Ureter (tissue), 1 donor: ENCODE measurements around the gene MED31. TPM values are rescaled to one million over a fixed set of nuclear protein-coding genes. Genes with fewer than 3 reads are reported as not detected.
"Not testable (repeated sequence)": the region's sequence is repeated elsewhere in the genome, so short reads cannot be mapped to it uniquely, and the experiment has no call there.

ENCODE experiments used
- DNase-seq: peaks from one replicate; pipeline ENCODE4 v3.0.0-alpha.2; 2020; ENCODE audit warnings: low spot score
- total RNA-seq: library from RNA; stranded (reverse); gene quantifications from one replicate; pipeline ENCODE4 v1.2.4, GENCODE V29; 2023
- donor health status: DM: yes; HTN: yes; CAD: no.

MED31 gene
- total RNA-seq, 1 donor from 2014 or later: 23.9 TPM

GRCh38 chr17:6677158-6677831 lies 25.9 kb upstream of the MED31 start:
- DNase-seq: no peak

GRCh38 chr17:6676802-6677157 lies 25.4 kb upstream of the MED31 start:
- no peak for DNase-seq

GRCh38 chr17:6675201-6675825 lies 23.9 kb upstream of the MED31 start:
- DNase-seq: no peak

- DNase-seq: no peak
Observed at GRCh38 chr17:6674586-6674985, 23.2 kb upstream of the MED31 start.

- DNase-seq: no peak
Observed at GRCh38 chr17:6671431-6671830, 20.0 kb upstream of the MED31 start.

GRCh38 chr17:6670999-6671398 lies 19.6 kb upstream of the MED31 start:
- DNase-seq: no peak

- DNase-seq: no peak
Observed at GRCh38 chr17:6670571-6670970, 19.2 kb upstream of the MED31 start.

GRCh38 chr17:6669479-6670212 lies 18.2 kb upstream of the MED31 start:
- no peak for DNase-seq

- no peak for DNase-seq
Observed at GRCh38 chr17:6668727-6669425, 17.5 kb upstream of the MED31 start.

- no peak for DNase-seq
Observed at GRCh38 chr17:6668219-6668618, 16.8 kb upstream of the MED31 start.

GRCh38 chr17:6667516-6667915 lies 16.1 kb upstream of the MED31 start:
- no peak for DNase-seq

- no peak for DNase-seq
Observed at GRCh38 chr17:6666557-6666956, 15.2 kb upstream of the MED31 start.

GRCh38 chr17:6666077-6666521 lies 14.7 kb upstream of the MED31 start:
- peak; percentile 79 for DNase-seq

- not testable (repeated sequence) for DNase-seq
Observed at GRCh38 chr17:6663200-6663599, 11.8 kb upstream of the MED31 start.

- DNase-seq: no peak
Observed at GRCh38 chr17:6661464-6661848, 10.1 kb upstream of the MED31 start.

- no peak for DNase-seq
Observed at GRCh38 chr17:6660805-6661463, 9.5 kb upstream of the MED31 start.

GRCh38 chr17:6660101-6660500 lies 8.7 kb upstream of the MED31 start:
- no peak for DNase-seq

GRCh38 chr17:6658411-6658810 lies 7.0 kb upstream of the MED31 start:
- peak; percentile 29 for DNase-seq

- peak; percentile 29 for DNase-seq
Observed at GRCh38 chr17:6657633-6658287, 6.4 kb upstream of the MED31 start.

- peak; percentile 44 for DNase-seq
Observed at GRCh38 chr17:6656797-6657632, 5.6 kb upstream of the MED31 start.
